CD4-positive, CD25-positive, alpha-beta regulatory T cell (primary cell): Measurements from ENCODE around the gene SF3A2. TPM values are rescaled to one million over a fixed set of nuclear protein-coding genes. Genes with fewer than 3 reads are reported as not detected.

Experiments
- ATAC-seq, 2 donors: fragments of 150-1000 bp; cut with Tn5 transposase; one replicate each; pipeline ENCODE4 v1.10.0; 2021; ENCODE audit warnings: low read depth in 2 of 2, moderate number of reproducible peaks in 2 of 2, moderate library complexity in 1 of 2
- DNase-seq, 3 donors: peaks; one replicate each; pipeline versions ENCODE4 v3.0.0 to v3.0.0-alpha.2; 2012 to 2022; ENCODE audit warnings: mixed read lengths in 1 of 3
- H3K27ac ChIP-seq: one replicate; pipeline ENCODE4 v1.7.0; 2013; ENCODE audit warnings: mild to moderate bottlenecking, low read length; ENCODE audit not compliant: insufficient read depth, poor library complexity, severe bottlenecking
- H3K27me3 ChIP-seq: one replicate; pipeline ENCODE4 v1.7.0; 2013; ENCODE audit warnings: low read length; ENCODE audit not compliant: control insufficient read depth, insufficient read depth
- H3K36me3 ChIP-seq: one replicate; pipeline ENCODE4 v1.7.0; 2013; ENCODE audit warnings: mild to moderate bottlenecking, low read length, moderate library complexity; ENCODE audit not compliant: control insufficient read depth, insufficient read depth
- H3K4me1 ChIP-seq: 2 replicates; pipeline ENCODE4 v1.7.0; 2013; ENCODE audit warnings: mild to moderate bottlenecking, low read length; ENCODE audit not compliant: insufficient read depth, control insufficient read depth, poor library complexity, severe bottlenecking
- H3K4me3 ChIP-seq: one replicate; pipeline ENCODE4 v1.7.0; 2013; ENCODE audit warnings: low read depth, mild to moderate bottlenecking, low read length, moderate library complexity
- H3K9me3 ChIP-seq, 2 experiments: 1 replicate in 1 of 2; 2 replicates in 1 of 2; pipeline ENCODE4 v1.7.0; 2013; ENCODE audit warnings: low read length in 2 of 2, mild to moderate bottlenecking in 1 of 2, moderate library complexity in 1 of 2; ENCODE audit not compliant: control insufficient read depth in 2 of 2
- H3K27ac Mint-ChIP-seq, 3 donors: one replicate each; pipeline ENCODE4 v1.8.0; 2020 to 2022; ENCODE audit warnings: mild to moderate bottlenecking in 3 of 3, mixed read lengths in 3 of 3, moderate library complexity in 2 of 3
- H3K27me3 Mint-ChIP-seq: one replicate; pipeline ENCODE4 v1.8.0; 2022; ENCODE audit warnings: mild to moderate bottlenecking, mixed read lengths
- H3K36me3 Mint-ChIP-seq: one replicate; pipeline ENCODE4 v1.8.0; 2020; ENCODE audit warnings: mixed read lengths
- H3K4me1 Mint-ChIP-seq, 4 donors: one replicate each; pipeline ENCODE4 v1.8.0; 2020 to 2022; ENCODE audit warnings: mixed read lengths in 4 of 4, mild to moderate bottlenecking in 1 of 4
- H3K4me3 Mint-ChIP-seq, 4 donors: one replicate each; pipeline ENCODE4 v1.8.0; 2020 to 2022; ENCODE audit warnings: mild to moderate bottlenecking in 4 of 4, mixed read lengths in 4 of 4, moderate library complexity in 3 of 4
- H3K9me3 Mint-ChIP-seq, 7 donors: one replicate each; pipeline ENCODE4 v1.8.0; 2020 to 2022; ENCODE audit warnings: mixed read lengths in 7 of 7, mild to moderate bottlenecking in 3 of 7, moderate library complexity in 2 of 7
- polyA plus RNA-seq, 4 donors: library from polyadenylated mRNA; unstranded; fragments of 300-500 nt; fragmentation: Illumina TruSeq; gene quantifications; one replicate each; pipeline ENCODE4 v1.2.3, GENCODE V29; 2021
- total RNA-seq: library from RNA; stranded (reverse); gene quantifications from one replicate; pipeline ENCODE4 v1.2.3, GENCODE V29; 2022

SF3A2 gene
- total and polyA plus RNA-seq, 5 donors from 2014 or later = 13.5 to 146 (median 23.0) TPM

GRCh38 chr19:2255112-2255845, 18.7 kb downstream of the SF3A2 start:
- no peaks in the 10 kb centered on the region for H3K9me3 Mint-ChIP-seq
- ATAC-seq (no peak), DNase-seq (no peak)
- no peaks in the 10 kb centered on the region for H3K36me3 Mint-ChIP-seq
- peaks cover 5 to 55% (median 15%) of the 10 kb centered on the region in 4 donors for H3K4me1 Mint-ChIP-seq
- Histone ChIP-seq H3K27ac (no peak overlapping the region), H3K4me1 (peaks cover 71% of the 10 kb centered on the region), H3K4me3 (no peak overlapping the region), H3K27me3 (no peaks in the 10 kb centered on the region), H3K36me3 (no peaks in the 10 kb centered on the region), H3K9me3 (no peaks in the 10 kb centered on the region)
- H3K27ac Mint-ChIP-seq = peak overlapping the region in 2 of 3 donors; percentile 58 to 79
- peak overlapping the region in 2 of 4 donors; percentile 63 to 68 for H3K4me3 Mint-ChIP-seq
- H3K27me3 Mint-ChIP-seq = peaks cover 17% of the 10 kb centered on the region

GRCh38 chr19:2255982-2256685, 19.5 kb downstream of the SF3A2 start, which contains the start of gene JSRP1:
Gene JSRP1 (minus strand): TSS chr19:2256417. CDS start chr19:2255314, 1,103 bp downstream.
- Histone ChIP-seq H3K4me1 (peaks cover 69% of the 10 kb centered on the region), H3K36me3 (no peaks in the 10 kb centered on the region), H3K9me3 (no peaks in the 10 kb centered on the region), H3K4me3 (no peak within 1 kb of the TSS), H3K27ac (peak within 1 kb of the TSS; percentile 94), H3K27me3 (no peaks in the 10 kb centered on the region)
- DNase-seq (no peak), ATAC-seq (no peak)
- Mint-ChIP-seq H3K27ac (peak within 1 kb of the TSS; percentile 14 to 99 (median 96)), H3K9me3 (no peaks in the 10 kb centered on the region), H3K4me3 (peak within 1 kb of the TSS; percentile 35 to 85 (median 80)), H3K27me3 (peaks cover 17% of the 10 kb centered on the region), H3K4me1 (peaks cover 5 to 61% (median 17%) of the 10 kb centered on the region in 4 donors), H3K36me3 (no peaks in the 10 kb centered on the region)

GRCh38 chr19:2259336-2259735, 22.7 kb downstream of the SF3A2 start:
- Histone ChIP-seq H3K9me3 (no peaks in the 10 kb centered on the region), H3K4me3 (no peak overlapping the region), H3K4me1 (peaks cover 48% of the 10 kb centered on the region), H3K27me3 (no peaks in the 10 kb centered on the region), H3K36me3 (no peaks in the 10 kb centered on the region), H3K27ac (peak overlapping the region; percentile 94)
- DNase-seq (no peak), ATAC-seq (no peak)
- H3K27ac Mint-ChIP-seq = peak overlapping the region; percentile 92 to 100 (median 99)
- peak overlapping the region in 3 of 4 donors; percentile 48 to 81 (median 79) for H3K4me3 Mint-ChIP-seq
- peaks cover 5 to 53% (median 20%) of the 10 kb centered on the region in 4 donors for H3K4me1 Mint-ChIP-seq
- H3K27me3 Mint-ChIP-seq = peaks cover 5% of the 10 kb centered on the region
- H3K36me3 Mint-ChIP-seq = no peaks in the 10 kb centered on the region
- no peaks in the 10 kb centered on the region for H3K9me3 Mint-ChIP-seq

GRCh38 chr19:2260341-2260805, 23.7 kb downstream of the SF3A2 start:
- no peaks in the 10 kb centered on the region for H3K27me3 ChIP-seq
- no peaks in the 10 kb centered on the region for H3K9me3 ChIP-seq
- DNase-seq = no peak
- peak overlapping the region; percentile 68 to 81 (median 76) for H3K4me3 Mint-ChIP-seq
- H3K27ac Mint-ChIP-seq = peak overlapping the region; percentile 93 to 100 (median 99)
- H3K4me1 Mint-ChIP-seq = peaks cover 5 to 50% (median 20%) of the 10 kb centered on the region in 4 donors
- H3K9me3 Mint-ChIP-seq = no peaks in the 10 kb centered on the region
- no peaks in the 10 kb centered on the region for H3K36me3 ChIP-seq
- peak overlapping the region; percentile 94 for H3K27ac ChIP-seq
- H3K27me3 Mint-ChIP-seq = peaks cover 5% of the 10 kb centered on the region
- H3K4me3 ChIP-seq = peak overlapping the region; percentile 48
- ATAC-seq = no peak
- no peaks in the 10 kb centered on the region for H3K36me3 Mint-ChIP-seq
- peaks cover 48% of the 10 kb centered on the region for H3K4me1 ChIP-seq

GRCh38 chr19:2261438-2262172, 25.0 kb downstream of the SF3A2 start:
- Mint-ChIP-seq H3K4me1 (peaks cover 5 to 51% (median 20%) of the 10 kb centered on the region in 4 donors), H3K9me3 (no peaks in the 10 kb centered on the region)
- no peak for ATAC-seq

GRCh38 chr19:2266183-2266993, 29.8 kb downstream of the SF3A2 start:
- Histone ChIP-seq H3K4me3 (no peak overlapping the region), H3K36me3 (no peaks in the 10 kb centered on the region), H3K27me3 (no peaks in the 10 kb centered on the region), H3K27ac (no peak overlapping the region), H3K4me1 (peaks cover 14% of the 10 kb centered on the region), H3K9me3 (no peaks in the 10 kb centered on the region)
- ATAC-seq (no peak), DNase-seq (no peak)
- Mint-ChIP-seq H3K4me1 (peaks cover under 1 to 22% (median 5%) of the 10 kb centered on the region in 4 donors), H3K4me3 (peak overlapping the region in 1 of 4 donors; percentile 38), H3K27me3 (peaks cover 4% of the 10 kb centered on the region), H3K36me3 (peaks cover 1% of the 10 kb centered on the region), H3K27ac (peak overlapping the region in 1 of 3 donors; percentile 83), H3K9me3 (no peaks in the 10 kb centered on the region)

More at GRCh38 chr19:2261438-2262172, 25.0 kb downstream of the SF3A2 start:
- DNase-seq = peak in 2 of 3 donors; percentile 31 to 78
- Mint-ChIP-seq H3K27ac (peak overlapping the region; percentile 69 to 99 (median 95)), H3K27me3 (peaks cover 5% of the 10 kb centered on the region), H3K4me3 (peak overlapping the region; percentile 67 to 91 (median 72)), H3K36me3 (no peaks in the 10 kb centered on the region)
- H3K27me3 ChIP-seq = no peaks in the 10 kb centered on the region
- H3K4me1 ChIP-seq = peaks cover 48% of the 10 kb centered on the region
- H3K4me3 ChIP-seq = no peak overlapping the region
- no peaks in the 10 kb centered on the region for H3K36me3 ChIP-seq
- H3K9me3 ChIP-seq = no peaks in the 10 kb centered on the region
- H3K27ac ChIP-seq = peak overlapping the region; percentile 23
